ENCODE data around the gene UBR7.
A peak's percentile ranks its signal among the peaks of the same experiment; 100 is the strongest.
"Not testable (repeated sequence)": the region's sequence is repeated elsewhere in the genome, so short reads cannot be mapped to it uniquely, and the experiment has no call there.

UBR7 gene

DNA sequence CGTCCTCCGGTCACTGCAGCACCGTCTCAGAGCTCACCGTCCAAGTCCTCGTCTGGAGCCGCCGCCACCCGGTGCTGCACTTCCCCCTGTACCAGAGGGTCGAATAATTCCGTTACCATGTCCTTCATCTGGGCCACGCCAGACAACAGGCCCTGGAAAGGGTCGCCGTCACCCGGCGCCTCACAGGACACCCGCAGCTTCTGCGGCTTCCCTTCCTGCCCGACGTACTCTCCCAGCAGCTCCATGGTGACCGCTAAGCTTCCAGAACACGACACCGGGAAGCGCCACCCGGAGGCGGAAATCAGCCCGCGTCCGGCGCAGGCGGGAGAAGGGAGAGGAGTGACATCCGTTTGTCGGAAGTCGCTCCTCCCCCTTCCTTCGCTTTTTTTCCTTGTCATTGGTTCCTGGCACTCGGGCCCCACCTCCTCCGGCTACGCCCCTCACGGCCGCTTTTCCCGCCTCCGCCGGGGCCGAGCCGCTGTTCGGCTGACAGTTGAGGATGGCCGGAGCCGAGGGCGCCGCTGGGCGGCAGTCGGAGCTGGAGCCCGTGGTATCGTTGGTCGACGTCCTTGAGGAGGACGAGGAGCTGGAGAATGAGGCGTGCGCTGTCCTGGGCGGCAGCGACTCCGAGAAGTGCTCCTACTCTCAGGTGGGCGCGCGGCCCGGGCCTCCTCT, at the start of gene UBR7, which contains the start of gene GON7:
Gene UBR7 (plus strand): TSS at position 464 of the 675 bp plus-strand sequence. CDS start 36 bp downstream, at position 500.
Gene GON7 (minus strand): TSS at position 273 of the 675 bp plus-strand sequence. CDS start 28 bp downstream, at position 245.
- DNase-seq (ENCODE audit: low read depth in 2 of 2), result peak; percentile 72 to 76

DNA sequence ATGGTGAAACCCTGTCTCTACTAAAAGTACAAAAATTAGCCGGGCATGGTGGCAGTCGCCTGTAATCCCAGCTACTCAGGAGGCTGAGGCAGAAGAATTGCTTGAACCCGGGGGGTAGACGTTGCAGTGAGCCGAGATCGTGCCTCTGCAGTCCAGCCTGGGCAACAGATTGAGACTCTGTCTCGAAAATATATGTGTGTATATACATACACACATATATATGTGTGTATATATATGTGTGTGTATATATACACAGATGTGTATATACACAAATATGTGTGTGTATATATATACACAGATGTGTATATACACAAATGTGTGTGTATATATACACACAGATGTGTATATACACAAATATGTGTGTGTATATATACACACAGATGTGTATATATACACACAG, 48.7 kb upstream of the UBR7 start:
- not testable (repeated sequence) for DNase-seq (ENCODE audit: low read depth in 2 of 2)

GRCh38 chr14:93159625-93160352, 47.3 kb upstream of the UBR7 start:
- not testable (repeated sequence) for DNase-seq (ENCODE audit: low read depth in 2 of 2)

GRCh38 chr14:93160353-93160801, 46.7 kb upstream of the UBR7 start:
- no peak for DNase-seq (ENCODE audit: low read depth in 2 of 2)

- no peak for DNase-seq (ENCODE audit: low read depth in 2 of 2)
Measured at GRCh38 chr14:93161411-93161940, 45.6 kb upstream of the UBR7 start.

DNA sequence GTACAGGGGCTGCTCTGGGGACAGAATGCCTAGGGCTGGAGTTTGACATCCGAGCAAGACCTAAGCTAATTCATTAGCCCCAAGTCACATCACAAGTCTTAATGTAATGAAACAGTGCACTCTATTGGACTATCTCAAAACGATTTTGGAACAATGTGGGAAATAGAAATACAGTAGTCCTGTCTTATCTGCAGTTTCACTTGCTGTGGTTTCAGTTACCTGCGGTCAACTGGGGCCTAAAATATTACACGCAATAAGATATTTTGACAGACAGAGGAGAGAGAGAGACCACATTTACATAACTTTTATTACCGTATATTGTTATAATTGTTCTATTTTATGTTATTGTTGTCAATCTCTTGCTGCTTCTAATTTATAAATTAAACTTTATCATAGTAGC, 43.5 kb upstream of the UBR7 start:
- no peak for DNase-seq (ENCODE audit: low read depth in 2 of 2)

GRCh38 chr14:93165271-93166265, 41.5 kb upstream of the UBR7 start:
- DNase-seq (ENCODE audit: low read depth in 2 of 2), result not testable (repeated sequence)

GRCh38 chr14:93168610-93169009, 38.4 kb upstream of the UBR7 start:
- not testable (repeated sequence) for DNase-seq (ENCODE audit: low read depth in 2 of 2)

DNA sequence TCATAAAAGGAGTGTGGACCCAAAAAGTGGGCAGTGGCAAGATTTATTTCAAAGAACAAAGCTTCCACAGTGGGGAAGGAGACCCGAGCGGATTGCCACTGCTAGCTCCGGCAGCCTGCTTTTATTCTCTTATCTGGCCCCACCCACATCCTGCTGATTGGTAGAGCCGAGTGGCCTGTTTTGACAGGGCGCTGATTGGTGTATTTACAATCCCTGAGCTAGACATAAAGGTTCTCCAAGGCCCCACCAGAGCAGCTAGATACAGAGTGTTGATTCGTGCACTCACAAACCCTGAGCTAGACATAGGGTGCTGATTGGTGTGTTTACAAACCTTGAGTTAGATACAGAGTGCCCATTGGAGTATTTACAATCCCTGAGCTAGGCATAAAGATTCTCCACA, 37.4 kb upstream of the UBR7 start:
- not testable (repeated sequence) for DNase-seq (ENCODE audit: low read depth in 2 of 2)

DNA sequence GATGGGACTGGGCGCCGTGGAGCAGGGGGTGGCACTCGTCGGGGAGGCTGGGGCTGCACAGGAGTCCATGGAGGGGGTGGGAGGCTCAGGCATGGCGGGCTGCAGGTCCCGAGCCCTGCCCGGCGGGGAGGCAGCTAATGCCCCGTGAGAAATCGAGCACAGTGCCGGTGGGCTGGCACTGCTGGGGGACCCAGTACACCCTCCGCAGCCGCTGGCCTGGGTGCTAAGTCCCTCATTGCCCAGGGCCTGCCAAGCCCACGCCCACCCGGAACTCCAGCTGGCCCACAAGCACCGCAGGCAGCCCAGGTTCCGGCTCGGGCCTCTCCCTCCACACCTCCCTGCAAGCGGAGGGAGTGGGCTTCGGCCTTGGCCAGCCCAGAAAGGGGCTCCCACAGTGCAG, 36.9 kb upstream of the UBR7 start:
- DNase-seq (ENCODE audit: low read depth in 2 of 2), result not testable (repeated sequence)

DNA sequence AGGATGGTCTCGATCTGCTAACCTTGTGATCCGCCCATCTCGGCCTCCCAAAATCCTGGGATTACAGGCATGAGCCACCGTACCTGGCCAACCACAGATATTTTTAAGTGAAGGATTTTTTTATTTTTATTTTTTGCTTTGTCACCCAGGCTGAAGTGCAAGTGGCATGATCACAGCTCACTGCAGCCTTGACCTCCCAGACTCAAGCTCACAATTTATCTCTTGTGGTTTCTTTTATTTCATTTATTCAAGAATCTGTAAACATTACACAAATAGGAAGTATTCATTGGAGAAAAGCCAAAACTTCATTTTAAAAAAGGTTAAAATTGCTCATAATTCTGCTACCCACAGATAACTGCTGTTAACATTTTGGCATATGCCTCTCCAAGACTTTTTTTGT, 35.7 kb upstream of the UBR7 start:
- DNase-seq (ENCODE audit: low read depth in 2 of 2), result no peak

GRCh38 chr14:93173943-93174395, 33.1 kb upstream of the UBR7 start:
- no peak for DNase-seq (ENCODE audit: low read depth in 2 of 2)

DNA sequence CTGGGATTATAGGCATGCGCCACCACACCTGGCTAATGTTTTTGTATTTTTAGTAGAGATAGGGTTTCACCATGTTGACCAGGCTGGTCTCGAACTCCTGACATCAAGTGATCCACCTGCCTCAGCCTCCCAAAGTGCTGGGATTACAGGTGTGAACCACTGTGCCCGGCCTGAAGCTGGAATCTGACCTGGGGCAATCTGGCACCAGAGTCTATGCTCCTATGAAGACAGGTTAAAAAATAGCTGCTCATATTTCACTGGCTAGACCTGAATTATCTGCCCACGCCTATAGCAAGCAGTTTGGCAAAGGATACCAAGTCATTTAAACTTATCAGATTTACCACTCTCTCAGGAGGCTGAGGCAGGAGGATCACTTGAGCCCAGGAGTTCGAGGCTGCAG, 32.3 kb upstream of the UBR7 start:
- DNase-seq (ENCODE audit: low read depth in 2 of 2), result not testable (repeated sequence)

GRCh38 chr14:93175492-93175891, 31.6 kb upstream of the UBR7 start:
- DNase-seq (ENCODE audit: low read depth in 2 of 2), result no peak

- no peak for DNase-seq (ENCODE audit: low read depth in 2 of 2)
Measured at GRCh38 chr14:93183596-93184317, 23.3 kb upstream of the UBR7 start.

DNA sequence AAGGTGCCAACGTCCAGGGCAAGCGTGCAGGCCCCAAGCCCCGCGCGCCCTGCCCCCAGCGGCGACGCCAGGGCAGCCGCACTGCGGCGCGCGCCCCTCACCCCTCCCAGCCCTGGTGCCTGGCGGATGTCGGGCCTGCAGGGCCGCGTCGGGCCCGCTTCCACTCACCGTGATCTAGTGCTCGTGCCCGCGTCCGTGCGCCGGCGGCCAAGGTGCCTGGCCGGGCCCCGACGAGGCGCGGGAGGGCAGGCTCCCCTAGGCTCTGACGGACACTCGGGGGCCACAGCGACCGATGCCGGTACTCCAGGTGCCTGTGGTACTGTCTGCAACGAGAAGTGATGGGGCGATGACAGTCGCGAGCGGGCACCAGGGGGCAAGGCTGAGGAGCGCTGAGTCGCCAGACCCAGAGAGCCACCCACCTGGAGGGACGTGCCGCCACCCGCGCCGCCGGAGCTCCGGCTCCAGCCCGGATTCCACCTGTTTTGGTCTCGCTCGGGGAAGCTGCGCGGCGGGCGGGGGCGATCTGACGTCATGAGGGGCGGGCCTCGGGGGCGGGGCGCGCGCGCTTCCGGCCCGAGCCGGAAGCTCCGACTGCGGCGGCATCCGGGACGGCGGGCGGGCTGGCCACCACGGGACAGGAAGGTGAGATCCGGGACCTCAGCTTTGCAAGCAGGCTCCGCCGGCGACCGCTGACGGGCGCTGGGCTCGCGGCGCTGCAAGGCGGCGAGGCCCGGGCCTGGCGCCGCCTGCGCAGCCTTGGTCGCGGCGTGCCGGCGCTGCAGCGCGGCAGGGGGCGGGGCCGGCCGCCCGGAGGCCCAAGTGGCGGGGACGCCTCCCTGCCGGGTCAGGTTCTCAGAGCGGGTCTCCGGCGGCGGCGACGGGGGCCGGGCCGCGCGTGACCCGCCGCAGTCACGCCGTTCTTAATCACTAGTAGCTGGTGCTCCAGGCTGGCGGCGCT, 22.4 kb upstream of the UBR7 start, which contains the start of the genes LYSET and MOAP1:
Gene LYSET (plus strand): TSS at position 927 of the 958 bp plus-strand sequence. CDS start 89 bp downstream, outside the sequence.
Gene MOAP1 (minus strand): TSS at position 507 of the 958 bp plus-strand sequence. CDS start 655 bp downstream, outside the sequence.
- peak; percentile 82 to 83 for DNase-seq (ENCODE audit: low read depth in 2 of 2)

DNA sequence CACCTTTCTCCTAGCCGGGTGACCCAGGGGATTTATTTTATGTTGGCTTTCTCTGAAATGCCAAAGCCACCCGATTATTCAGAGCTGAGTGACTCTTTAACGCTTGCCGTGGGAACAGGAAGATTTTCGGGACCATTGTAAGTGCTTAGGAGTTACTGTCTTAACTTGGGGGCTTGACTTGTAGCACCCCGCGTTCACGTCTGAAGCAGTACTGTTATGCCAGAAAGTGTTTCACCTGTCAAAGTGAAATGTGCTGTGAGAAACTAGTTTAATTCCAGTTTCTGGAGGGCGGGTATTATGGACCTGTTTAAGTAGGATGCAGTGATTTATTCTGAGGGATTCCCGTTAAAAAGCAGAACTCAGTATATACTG, 21.7 kb upstream of the UBR7 start:
- no peak for DNase-seq (ENCODE audit: low read depth in 2 of 2)

GRCh38 chr14:93186466-93186865, 20.6 kb upstream of the UBR7 start:
- no peak for DNase-seq (ENCODE audit: low read depth in 2 of 2)

DNA sequence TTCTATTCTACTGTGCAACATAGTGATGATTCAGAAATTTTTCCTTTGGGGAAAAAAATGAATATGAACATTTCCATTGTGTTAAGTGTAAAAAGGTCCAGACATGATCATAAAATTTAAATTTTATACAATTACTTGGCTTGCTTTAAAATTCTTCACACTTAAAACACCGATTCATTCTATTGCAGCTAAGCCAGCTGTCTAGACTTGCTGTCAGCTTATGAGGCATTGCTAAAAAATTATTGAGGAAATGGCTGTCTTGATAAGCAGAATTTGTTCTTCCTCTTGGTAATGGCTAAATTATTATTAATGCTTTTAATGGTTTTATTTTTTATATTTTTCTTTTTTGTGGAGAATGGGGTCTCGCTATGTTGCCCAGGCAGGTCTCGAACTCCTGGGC, 20.1 kb upstream of the UBR7 start:
- no peak for DNase-seq (ENCODE audit: low read depth in 2 of 2)
